Stimulated activated CD8-positive, alpha-beta memory T cell treated with anti-CD3 and anti-CD28 coated beads, Interleukin-12 subunit alpha, Interleukin-12 subunit beta, amount 100 ng/mL, for 24 hours (primary cell): Measurements from ENCODE around the gene CLPTM1L.
"Not testable (repeated sequence)": the region's sequence is repeated elsewhere in the genome, so short reads cannot be mapped to it uniquely, and the experiment has no call there.

Source experiments
- DNase-seq: peaks from one replicate; pipeline ENCODE4 v3.0.0-alpha.2; 2020; ENCODE audit errors: extremely low read depth

The CLPTM1L gene

GRCh38 chr5:1326901-1327756 lies 17.8 kb downstream of the CLPTM1L start:
- DNase-seq = not testable (repeated sequence)

DNA sequence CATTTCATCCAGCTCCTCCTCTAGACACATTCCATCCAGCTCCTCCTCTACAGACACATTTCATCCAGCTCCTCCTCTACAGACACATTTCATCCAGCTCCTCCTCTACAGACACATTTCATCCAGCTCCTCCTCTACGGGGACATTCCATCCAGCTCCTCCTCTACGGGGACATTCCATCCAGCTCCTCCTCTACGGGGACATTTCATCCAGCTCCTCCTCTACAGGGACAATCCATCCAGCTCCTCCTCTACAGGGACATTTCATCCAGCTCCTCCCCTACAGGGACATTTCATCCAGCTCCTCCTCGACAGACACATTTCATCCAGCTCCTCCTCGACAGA lies 18.4 kb downstream of the CLPTM1L start:
- DNase-seq = not testable (repeated sequence)

- no peak for DNase-seq
Measured at GRCh38 chr5:1325870-1326531, 18.9 kb downstream of the CLPTM1L start.

GRCh38 chr5:1325191-1325741 lies 19.6 kb downstream of the CLPTM1L start:
- no peak for DNase-seq

GRCh38 chr5:1324719-1325190 lies 20.1 kb downstream of the CLPTM1L start:
- no peak for DNase-seq

GRCh38 chr5:1324301-1324700 lies 20.6 kb downstream of the CLPTM1L start:
- DNase-seq = no peak

DNA sequence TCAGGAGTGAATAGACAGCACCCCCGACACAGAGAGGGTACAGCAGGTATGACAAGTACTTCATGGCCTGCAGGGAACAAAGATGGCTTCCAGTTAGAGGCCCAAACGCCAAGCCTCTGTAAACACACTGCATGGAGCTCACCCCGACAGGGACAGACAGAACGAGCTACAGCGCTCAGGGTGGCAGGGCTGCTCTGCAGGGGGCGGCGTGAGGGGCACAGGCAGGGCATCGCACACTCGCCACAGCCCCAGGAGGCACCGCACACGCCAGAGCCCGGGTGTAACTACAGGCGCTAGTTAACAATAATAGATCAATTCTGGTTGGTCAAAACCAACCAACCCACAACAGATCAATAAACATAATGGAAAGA lies 21.1 kb downstream of the CLPTM1L start:
- DNase-seq = no peak

DNA sequence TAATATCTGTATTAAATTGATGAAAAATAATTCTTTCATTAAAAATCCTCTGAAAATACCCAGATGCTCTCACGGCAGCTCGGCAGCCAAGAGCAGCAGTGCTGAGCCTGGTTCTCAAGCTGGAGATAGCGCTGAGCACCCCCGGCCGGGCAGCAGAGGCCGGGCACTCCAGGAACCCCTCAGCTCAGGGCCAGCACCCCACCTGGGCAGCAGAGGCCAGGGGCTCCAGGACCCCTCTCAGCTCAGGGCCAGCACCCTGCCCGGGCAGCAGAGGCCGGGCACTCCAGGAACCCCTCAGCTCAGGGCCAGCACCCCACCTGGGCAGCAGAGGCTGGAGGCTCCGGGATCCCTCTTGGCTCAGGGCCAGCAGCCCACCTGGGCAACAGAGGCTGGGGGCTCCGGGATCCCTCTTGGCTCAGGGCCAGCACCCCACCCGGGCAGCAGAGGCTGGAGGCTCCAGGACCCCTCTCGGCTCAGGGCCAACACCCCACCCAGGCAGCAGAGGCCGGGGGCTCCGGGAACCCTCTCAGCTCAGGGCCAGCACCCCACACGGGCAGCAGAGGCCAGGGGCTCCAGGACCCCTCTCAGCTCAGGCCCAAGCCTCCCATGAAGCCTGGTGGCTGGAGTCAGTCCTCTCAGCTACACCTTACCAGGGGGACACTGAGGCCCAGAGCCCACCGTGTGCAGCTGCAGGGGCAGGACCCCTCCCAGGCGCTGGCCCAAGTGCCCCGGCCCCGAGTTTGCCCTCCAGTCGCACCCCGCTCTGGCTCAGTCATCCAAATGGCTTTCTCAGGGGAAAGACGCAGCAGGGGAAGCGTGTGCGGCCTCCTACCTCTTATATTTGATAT lies 21.7 kb downstream of the CLPTM1L start:
- DNase-seq = no peak

- DNase-seq = no peak
Measured at GRCh38 chr5:1322036-1322900, 22.6 kb downstream of the CLPTM1L start.

- DNase-seq = no peak
Measured at GRCh38 chr5:1321576-1321975, 23.3 kb downstream of the CLPTM1L start.

- DNase-seq = no peak
Measured at GRCh38 chr5:1320436-1321344, 24.2 kb downstream of the CLPTM1L start.

DNA sequence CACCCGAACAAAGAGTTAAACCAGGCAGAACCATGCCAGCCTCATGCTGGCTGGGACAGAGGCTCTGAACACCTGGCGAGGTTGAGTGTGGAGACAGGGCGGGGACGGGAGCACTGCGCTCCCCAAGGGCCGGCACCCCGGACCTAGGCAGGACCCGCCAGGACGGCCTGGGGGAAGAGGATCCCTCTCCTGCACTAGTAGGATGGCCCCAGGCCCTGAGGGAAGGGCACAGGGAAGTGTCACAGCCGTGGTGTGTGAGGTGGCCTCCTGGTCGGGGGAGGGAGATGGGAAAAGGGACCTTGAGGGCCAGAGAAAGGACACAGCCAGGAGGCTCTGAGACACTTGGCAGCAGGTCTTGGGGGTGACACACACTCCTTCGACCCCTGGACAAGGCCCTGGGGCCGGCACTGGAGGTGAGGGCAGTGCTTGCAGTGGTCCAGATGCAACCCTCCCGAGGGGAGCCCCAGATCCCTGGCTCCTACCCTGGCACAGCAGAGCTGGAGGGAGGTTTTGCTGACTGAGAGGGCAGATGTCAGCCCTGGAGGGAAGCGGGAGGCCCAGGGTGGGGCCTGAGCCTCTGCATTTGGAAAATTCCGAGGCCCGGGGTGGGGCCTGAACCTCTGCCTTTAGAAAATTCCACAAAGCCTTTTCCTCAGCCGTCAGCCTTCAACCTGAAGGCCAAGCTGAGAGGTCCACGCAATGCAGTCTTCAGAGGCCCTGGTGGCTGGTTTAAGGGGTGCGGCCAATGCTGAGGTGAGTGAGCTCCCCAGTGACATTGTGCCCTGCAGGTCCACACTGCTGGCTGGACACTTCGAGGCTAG lies 25.3 kb downstream of the CLPTM1L start:
- no peak for DNase-seq

GRCh38 chr5:1318659-1319251 lies 26.1 kb downstream of the CLPTM1L start:
- DNase-seq = no peak

GRCh38 chr5:1317921-1318565 lies 26.9 kb downstream of the CLPTM1L start:
- no peak for DNase-seq

DNA sequence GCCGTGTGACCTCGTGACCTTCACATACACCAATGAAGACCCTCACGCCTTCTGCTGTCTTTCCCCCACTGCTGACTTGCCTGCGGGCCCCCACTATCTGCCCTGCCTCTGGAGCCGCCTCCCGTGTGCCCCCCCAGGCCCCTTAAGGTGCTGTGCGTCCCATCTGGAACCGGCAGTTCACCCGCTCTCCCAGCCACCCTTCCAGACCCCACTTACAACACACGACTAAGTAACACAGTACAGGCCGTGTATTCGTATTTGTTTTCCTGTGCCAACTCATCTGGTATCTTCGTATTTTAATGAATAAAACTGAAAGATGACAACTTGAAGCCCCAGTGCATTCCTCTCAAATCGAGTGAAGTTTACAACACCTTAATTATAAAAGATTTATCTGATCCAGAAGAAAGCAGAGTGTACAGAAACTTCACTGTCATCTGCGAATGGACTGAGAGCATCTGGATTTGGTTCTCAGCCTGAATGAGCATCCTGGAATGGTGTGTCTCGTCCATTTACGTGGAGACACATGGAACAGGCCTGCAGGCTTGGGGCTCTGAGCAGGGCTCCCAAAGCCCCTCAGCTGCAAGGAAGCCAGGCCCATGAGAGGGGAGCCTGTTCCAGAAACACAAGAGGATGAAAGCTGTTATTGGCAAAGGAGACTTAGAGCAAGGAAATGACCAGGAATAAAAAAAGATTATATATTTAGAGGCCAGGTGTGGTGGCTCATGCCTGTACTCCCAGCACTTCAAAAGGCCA lies 28.1 kb downstream of the CLPTM1L start:
- no peak for DNase-seq

- no peak for DNase-seq
Measured at GRCh38 chr5:1315709-1316587, 29.0 kb downstream of the CLPTM1L start.
